ENCODE measurements around the gene SYTL3.
"Not testable (repeated sequence)": the region's sequence is repeated elsewhere in the genome, so short reads cannot be mapped to it uniquely, and the experiment has no call there.

SYTL3 gene

DNA sequence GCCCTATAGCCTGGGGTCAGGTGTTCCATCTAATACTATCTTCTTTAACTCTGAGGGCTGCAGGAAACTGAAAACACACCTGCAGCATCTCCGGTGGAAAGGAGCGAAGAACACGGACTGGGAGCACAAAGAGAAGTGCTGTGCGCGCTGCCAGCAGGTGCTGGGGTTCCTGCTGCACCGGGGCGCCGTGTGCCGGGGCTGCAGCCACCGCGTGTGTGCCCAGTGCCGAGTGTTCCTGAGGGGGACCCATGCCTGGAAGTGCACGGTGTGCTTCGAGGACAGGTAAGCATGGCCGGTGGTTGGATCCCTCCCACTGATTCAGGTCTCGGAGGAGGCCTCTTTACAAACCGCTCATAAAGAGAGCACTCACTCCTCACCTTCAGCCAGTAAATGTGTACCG lies 15.5 kb downstream of the SYTL3 start:
- DNase-seq: no peak

GRCh38 chr6:158666628-158667359 lies 16.9 kb downstream of the SYTL3 start:
- peak; percentile 36 for DNase-seq

DNA sequence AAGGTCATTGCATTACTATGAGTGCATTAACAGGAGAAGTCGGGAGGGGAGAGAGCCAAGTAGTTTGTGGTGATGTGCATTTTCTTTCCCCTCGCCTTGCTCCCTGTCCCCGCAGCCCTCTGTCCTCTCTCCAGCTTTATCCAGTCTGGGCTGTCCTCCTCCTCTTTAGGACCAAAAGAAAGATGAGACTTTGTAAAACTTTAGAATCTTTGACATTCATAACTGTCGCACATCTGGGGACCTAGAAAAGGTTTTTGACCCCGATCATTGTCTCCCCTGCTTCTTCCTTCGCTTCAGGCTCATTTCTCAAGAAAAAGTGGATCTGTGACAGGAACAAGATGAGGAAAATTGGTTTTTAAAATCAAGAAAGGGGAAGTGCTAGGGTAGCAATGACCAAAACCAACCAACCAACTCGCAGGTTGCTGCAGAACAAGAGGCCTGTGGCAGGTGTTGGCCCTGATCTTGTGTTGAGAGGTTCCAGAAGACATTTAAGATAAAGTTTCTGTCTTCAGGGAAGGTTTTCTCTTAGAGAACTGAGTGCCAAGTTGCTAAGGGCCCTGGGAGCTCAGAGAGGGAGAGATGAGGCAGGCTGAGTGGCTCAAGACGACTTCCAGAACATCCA lies 17.6 kb downstream of the SYTL3 start:
- DNase-seq: no peak

- no peak for DNase-seq
Observed at GRCh38 chr6:158668707-158669103, 18.9 kb downstream of the SYTL3 start.

DNA sequence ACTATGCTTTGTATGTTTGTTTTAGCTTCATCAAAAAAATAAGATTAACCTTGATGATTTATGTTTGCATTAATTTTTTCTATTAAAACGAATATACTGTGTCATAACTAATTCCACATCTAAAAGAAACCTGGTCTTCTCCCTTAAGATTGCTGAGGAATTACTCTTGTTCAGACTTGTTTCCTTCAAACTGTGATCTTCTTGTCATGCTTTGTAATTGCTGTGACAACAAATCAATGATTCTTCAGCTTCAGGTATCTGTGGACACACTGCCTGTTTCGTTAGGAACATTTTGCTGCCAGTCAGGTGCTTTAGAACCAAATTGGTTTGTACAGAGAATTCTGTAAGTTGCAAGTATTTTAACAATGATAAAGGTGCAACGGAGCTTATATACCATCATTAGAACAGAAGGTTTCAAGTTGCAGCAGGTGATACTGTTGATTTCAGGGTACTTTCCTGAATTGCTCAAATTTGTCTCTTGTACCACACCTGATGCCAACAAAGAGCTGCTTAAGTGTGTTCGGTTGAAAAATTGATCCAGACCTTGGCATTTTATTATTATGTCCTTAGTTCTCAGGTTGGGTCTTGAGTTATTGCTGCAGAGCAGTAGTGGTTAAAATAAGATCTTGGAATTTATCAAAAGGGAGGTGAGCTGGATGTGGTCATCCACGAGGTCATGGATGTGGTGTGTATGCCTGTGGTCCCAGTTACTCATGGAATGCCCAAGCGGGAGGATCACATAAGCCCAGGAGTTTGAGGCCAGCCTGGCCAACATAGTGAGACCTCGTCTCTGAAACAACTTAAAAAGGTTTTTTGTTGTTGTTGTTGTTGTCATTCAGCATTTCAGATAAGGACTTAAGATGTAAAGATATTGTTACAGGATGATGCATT lies 19.5 kb downstream of the SYTL3 start:
- no peak for DNase-seq

GRCh38 chr6:158672119-158672518 lies 22.3 kb downstream of the SYTL3 start:
- DNase-seq: not testable (repeated sequence)

DNA sequence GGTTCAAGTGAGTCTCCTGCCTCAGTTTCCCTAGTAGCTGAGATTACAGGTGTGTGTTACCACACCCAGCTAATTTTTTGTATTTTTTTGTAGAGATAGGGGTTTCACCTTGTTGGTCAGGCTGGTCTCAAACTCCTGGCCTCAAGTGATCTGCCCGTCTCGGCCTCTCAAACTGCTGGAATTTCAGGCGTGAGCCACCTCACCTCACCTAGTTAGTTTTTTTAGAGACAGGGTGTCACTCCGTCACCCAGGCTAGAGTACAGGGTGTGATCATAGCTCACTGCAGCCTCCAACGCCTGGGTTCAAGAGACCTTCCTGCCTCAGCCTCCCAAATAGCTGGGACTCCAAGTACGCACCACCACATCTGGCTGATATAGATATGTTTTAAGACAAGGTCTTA lies 22.9 kb downstream of the SYTL3 start:
- no peak for DNase-seq

DNA sequence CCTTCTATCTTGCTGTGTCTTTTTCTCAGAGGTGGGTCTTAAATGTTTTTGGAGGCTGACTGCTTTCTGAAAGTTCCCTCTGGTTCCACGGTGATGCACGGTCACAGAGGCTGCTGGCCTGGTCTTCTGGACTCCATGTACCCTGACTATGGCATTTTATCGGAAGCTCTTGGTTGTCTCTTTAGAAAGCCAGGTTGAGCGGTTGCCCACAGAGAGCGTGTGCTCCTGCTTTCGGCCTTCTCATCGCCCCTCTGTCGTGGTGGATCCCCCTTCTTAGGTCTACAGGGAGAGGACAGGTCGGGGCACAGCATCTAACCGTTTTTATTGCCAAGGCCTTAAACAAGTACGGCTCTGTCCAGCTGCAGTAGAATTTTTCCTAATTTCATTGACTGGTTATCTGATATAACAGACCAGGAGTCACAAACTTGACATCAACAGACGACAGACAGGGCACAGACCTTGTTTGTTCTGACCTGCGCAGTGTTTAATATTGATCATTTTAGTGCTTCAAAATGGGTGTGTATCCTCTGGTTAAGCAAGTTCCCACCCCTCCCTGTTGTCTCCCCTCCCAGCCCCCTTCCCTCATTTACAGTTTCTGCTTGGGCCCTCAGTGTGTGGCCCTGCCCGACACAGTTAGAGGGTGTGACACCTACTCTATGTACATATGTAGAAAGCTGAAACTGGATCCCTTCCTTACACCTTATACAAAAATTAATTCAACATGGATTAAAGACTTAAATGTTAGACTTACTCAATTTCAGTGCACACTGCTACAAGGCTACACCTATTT lies 24.7 kb downstream of the SYTL3 start:
- DNase-seq: no peak

GRCh38 chr6:158677094-158677493 lies 27.2 kb downstream of the SYTL3 start:
- not testable (repeated sequence) for DNase-seq

DNA sequence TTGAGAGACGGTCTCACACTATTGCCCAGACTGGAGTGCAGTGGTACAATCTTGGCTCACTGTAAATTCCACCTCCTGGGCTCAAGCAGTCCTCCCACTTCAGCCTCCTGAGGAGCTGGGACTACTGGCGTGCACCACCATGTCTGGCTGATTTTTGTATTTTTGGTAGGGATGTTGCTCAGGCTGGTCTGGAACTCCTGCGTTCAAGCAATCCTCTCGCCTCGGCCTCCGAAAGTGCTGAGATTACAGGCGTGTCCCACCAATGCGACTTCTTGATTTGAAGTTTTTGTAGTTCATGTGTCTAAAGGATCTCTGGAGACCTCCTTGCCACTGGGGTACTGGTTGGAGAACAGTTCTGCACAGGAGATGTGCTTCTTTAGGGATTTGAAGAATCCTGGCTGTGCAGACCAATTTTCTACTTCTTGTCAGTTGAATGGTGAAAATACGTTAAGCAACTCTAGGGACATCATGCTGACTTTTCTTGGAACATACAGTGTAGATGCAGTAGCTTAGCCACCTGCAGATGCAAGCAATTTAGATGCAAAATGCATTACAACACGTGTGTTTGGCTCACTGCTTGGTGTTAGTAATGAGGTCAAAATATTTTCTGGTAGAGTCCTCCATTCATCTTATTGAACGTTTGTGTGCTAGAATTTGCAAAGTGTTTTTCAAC lies 28.2 kb downstream of the SYTL3 start:
- DNase-seq: no peak

GRCh38 chr6:158680015-158680414 lies 30.2 kb downstream of the SYTL3 start:
- no peak for DNase-seq

GRCh38 chr6:158680481-158680880 lies 30.6 kb downstream of the SYTL3 start:
- DNase-seq: no peak

DNA sequence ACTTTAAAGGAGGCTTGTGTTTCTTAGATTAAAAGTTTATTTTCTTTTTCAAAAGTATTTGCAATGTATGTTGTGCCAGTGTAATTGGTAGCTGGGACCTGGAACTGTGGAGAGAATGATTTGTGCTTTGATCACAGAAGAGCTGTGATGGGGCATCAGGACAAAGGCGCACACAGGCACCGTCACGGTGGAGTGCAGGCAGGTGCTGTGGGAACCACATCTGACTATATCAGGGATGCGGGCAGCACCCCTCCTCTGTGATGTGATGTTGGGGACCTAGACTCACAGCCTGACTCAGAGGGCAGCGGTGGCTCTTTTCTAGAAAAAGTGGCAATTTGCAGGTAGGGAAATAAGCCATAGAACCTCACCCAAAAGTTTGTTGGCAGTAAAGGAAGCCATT lies 34.5 kb downstream of the SYTL3 start:
- DNase-seq: no peak

- no peak for DNase-seq
Observed at GRCh38 chr6:158684745-158685324, 35.0 kb downstream of the SYTL3 start.

DNA sequence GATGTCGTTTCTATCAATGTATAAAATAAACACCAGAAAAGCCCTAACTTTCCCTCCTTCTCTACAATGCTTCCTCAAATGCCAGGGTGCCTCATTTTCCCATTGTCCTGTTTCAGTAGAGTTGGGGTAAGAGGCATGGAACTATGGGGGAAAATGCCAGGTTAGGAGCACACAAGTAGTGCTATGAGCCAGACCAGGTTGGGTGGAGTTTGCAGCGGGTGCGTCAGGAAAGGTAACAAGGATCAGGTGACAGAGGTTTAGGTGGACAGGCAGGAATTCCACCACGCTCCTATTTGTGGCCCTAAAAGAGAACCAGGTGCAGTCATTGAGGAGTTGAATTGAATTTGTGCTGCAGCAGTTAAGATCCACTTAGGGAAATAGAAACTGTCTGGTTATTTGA lies 36.5 kb downstream of the SYTL3 start:
- DNase-seq: no peak

GRCh38 chr6:158686791-158687381 lies 37.0 kb downstream of the SYTL3 start:
- no peak for DNase-seq

GRCh38 chr6:158687506-158687905 lies 37.7 kb downstream of the SYTL3 start:
- no peak for DNase-seq

DNA sequence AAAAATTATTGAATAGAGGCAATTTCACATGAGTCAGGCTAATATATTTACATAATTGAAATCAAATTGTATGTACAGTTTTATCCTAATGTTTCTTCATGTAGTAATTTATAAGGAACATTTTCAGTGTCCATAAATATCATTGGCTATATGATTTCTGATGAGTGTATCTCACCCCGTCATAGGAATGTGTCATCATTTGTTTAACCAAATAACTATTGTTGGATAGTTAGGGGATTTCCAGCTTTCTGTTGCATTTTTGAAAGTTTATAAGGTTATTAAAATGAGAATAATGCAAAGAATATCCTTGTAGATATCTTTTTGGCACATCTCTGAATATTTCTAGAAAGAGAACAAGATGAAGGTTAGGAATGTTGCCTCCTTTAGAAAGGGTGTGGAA lies 39.0 kb downstream of the SYTL3 start:
- no peak for DNase-seq

- DNase-seq: no peak
Observed at GRCh38 chr6:158694913-158695312, 45.1 kb downstream of the SYTL3 start.

DNA sequence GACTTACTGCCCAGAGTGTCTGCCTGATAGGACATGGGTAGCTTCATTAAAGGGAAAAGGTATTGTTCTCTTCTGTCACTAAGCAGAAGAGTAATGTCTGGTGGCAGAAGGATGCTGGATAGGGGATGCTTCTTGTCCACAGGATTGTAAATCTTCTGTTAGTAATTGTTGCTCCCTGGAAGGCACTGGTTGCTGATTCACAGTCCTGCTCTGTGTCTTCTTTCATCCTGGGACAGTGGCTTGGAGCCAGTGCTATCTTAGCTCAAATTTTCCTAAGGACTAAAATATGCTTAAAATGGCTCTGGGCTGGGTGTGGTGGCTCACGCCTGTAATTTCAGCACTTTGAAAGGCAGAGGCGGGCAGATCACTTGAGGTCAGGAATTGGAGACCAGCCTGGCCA lies 48.0 kb downstream of the SYTL3 start:
- DNase-seq: no peak

DNA sequence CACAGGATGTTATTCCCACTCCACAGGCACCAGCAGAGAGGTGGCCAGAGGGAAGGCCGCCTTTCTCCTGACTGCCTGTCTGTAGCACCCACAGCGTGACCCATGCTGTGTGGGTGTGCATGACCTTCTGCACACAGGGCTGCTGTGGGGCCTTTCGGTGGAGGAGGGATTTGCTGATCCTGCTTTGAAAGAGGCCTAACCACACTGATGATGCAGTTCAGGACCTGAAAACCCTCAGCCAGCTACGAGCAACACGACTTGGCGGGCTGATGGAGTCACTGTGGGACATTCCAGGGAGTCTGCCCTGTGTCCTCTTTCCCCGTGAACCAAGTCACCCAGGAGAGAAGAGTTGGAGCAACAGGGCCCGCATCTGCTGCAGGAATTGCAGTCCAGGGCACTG lies 49.1 kb downstream of the SYTL3 start:
- no peak for DNase-seq

DNA sequence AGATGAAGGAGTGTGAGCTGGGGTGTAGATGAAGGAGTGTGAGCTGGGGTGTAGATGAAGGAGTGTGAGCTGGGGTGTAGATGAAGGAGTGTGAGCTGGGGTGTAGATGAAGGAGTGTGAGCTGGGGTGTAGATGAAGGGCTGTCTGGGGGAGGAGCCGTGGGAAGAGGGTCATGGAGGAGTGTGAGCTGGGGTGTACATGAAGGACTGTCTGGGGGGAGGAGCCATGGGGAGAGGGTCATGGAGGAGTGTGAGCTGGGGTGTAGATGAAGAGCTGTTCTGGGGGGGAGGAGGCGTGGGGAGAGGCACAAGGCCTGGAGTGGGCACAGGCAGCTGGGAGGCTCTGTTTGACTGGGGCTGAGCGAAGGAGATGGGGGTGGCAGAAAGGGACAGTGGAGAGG lies 51.4 kb downstream of the SYTL3 start:
- not testable (repeated sequence) for DNase-seq
